ENCODE measurements around the gene FSIP1. TPM values are rescaled to one million over a fixed set of nuclear protein-coding genes. Genes with fewer than 3 reads are reported as not detected.

FSIP1 gene
- total RNA-seq, 1 donor from 2014 or later = 2.5 TPM

GRCh38 chr15:39574427-39574826 lies 208.2 kb downstream of the FSIP1 start:
- Histone ChIP-seq H3F3A (ENCODE audit: low read depth) (peaks cover 18% of the 10 kb centered on the region), H3K4me3 (no peak overlapping the region), H3K79me2 (ENCODE audit: low read depth) (no peaks in the 10 kb centered on the region), H3K27me3 (peaks cover 12% of the 10 kb centered on the region), H3K4me2 (no peak overlapping the region), H3K9ac (no peak overlapping the region), H3K27ac (no peak overlapping the region), H3K9me3 (ENCODE audit: low read depth) (no peaks in the 10 kb centered on the region), H3K4me1 (peaks cover 28% of the 10 kb centered on the region), H2AFZ (replicated peaks) (no peak overlapping the region), H4K20me1 (ENCODE audit: low read depth) (no peaks in the 10 kb centered on the region), H3K36me3 (no peaks in the 10 kb centered on the region)
- no peaks in the 10 kb centered on the region for H3K27me3 Mint-ChIP-seq (ENCODE audit: insufficient read depth, low read depth)
- no peak overlapping the region for H3K4me3 Mint-ChIP-seq
- no peak overlapping the region for H3K27ac Mint-ChIP-seq
- TF ChIP-seq CTCF (IDR thresholded peaks at IDR 0.05) = no peak
- TF ChIP-seq EZH2phosphoT487 (IDR thresholded peaks at IDR 0.05) = no peak
- no peak for TF ChIP-seq EZH2 (IDR thresholded peaks at IDR 0.05)
- H3K9me3 Mint-ChIP-seq = peaks cover 5% of the 10 kb centered on the region
- H3K36me3 Mint-ChIP-seq = peaks cover 2% of the 10 kb centered on the region
- peaks cover 15% of the 10 kb centered on the region for H3K4me1 Mint-ChIP-seq
- DNase-seq (ENCODE audit: low spot score) = no peak

GRCh38 chr15:39573844-39574243 lies 208.8 kb downstream of the FSIP1 start:
- Histone ChIP-seq H3F3A (ENCODE audit: low read depth) (peaks cover 18% of the 10 kb centered on the region), H3K27me3 (peaks cover 6% of the 10 kb centered on the region), H3K4me1 (peaks cover 22% of the 10 kb centered on the region), H3K9ac (no peak overlapping the region), H3K4me2 (no peak overlapping the region), H2AFZ (replicated peaks) (no peak overlapping the region), H3K79me2 (ENCODE audit: low read depth) (no peaks in the 10 kb centered on the region), H3K36me3 (no peaks in the 10 kb centered on the region), H3K27ac (no peak overlapping the region), H3K9me3 (ENCODE audit: low read depth) (no peaks in the 10 kb centered on the region), H3K4me3 (no peak overlapping the region), H4K20me1 (ENCODE audit: low read depth) (no peaks in the 10 kb centered on the region)
- no peaks in the 10 kb centered on the region for H3K27me3 Mint-ChIP-seq (ENCODE audit: insufficient read depth, low read depth)
- peaks cover 5% of the 10 kb centered on the region for H3K9me3 Mint-ChIP-seq
- DNase-seq (ENCODE audit: low spot score) = no peak
- TF ChIP-seq EZH2phosphoT487 (IDR thresholded peaks at IDR 0.05) (no peak), EZH2 (IDR thresholded peaks at IDR 0.05) (no peak)
- H3K4me1 Mint-ChIP-seq = peaks cover 9% of the 10 kb centered on the region
- no peak overlapping the region for H3K27ac Mint-ChIP-seq
- peaks cover 2% of the 10 kb centered on the region for H3K36me3 Mint-ChIP-seq
- H3K4me3 Mint-ChIP-seq = no peak overlapping the region

- Histone ChIP-seq H3K9me3 (ENCODE audit: low read depth) (no peaks in the 10 kb centered on the region), H3K4me3 (no peak overlapping the region), H3F3A (ENCODE audit: low read depth) (peaks cover 18% of the 10 kb centered on the region), H3K27ac (no peak overlapping the region), H2AFZ (replicated peaks) (no peak overlapping the region), H3K4me1 (peaks cover 22% of the 10 kb centered on the region), H3K27me3 (peaks cover under 1% of the 10 kb centered on the region), H3K4me2 (no peak overlapping the region), H3K9ac (no peak overlapping the region), H4K20me1 (ENCODE audit: low read depth) (no peaks in the 10 kb centered on the region), H3K79me2 (ENCODE audit: low read depth) (no peaks in the 10 kb centered on the region), H3K36me3 (no peaks in the 10 kb centered on the region)
- H3K36me3 Mint-ChIP-seq = peaks cover 2% of the 10 kb centered on the region
- no peak for TF ChIP-seq EZH2 (IDR thresholded peaks at IDR 0.05)
- no peak for TF ChIP-seq EZH2phosphoT487 (IDR thresholded peaks at IDR 0.05)
- TF ChIP-seq CTCF (IDR thresholded peaks at IDR 0.05) = no peak
- DNase-seq (ENCODE audit: low spot score) = no peak
- peaks cover 5% of the 10 kb centered on the region for H3K9me3 Mint-ChIP-seq
- H3K4me1 Mint-ChIP-seq = peaks cover 8% of the 10 kb centered on the region
- no peak overlapping the region for H3K4me3 Mint-ChIP-seq
- H3K27me3 Mint-ChIP-seq (ENCODE audit: insufficient read depth, low read depth) = no peaks in the 10 kb centered on the region
- no peak overlapping the region for H3K27ac Mint-ChIP-seq
These were observed 209.4 kb downstream of the FSIP1 start for GRCh38 chr15:39573287-39573686.

- no peaks in the 10 kb centered on the region for H3K27me3 ChIP-seq
- no peaks in the 10 kb centered on the region for H3K36me3 ChIP-seq
- H3K4me1 ChIP-seq = peaks cover 13% of the 10 kb centered on the region
- Mint-ChIP-seq H3K4me3 (no peak overlapping the region), H3K27ac (no peak overlapping the region), H3K9me3 (no peaks in the 10 kb centered on the region), H3K36me3 (no peaks in the 10 kb centered on the region), H3K4me1 (peaks cover 6% of the 10 kb centered on the region), H3K27me3 (ENCODE audit: insufficient read depth, low read depth) (peaks cover 4% of the 10 kb centered on the region)
- H3K4me3 ChIP-seq = no peak overlapping the region
- DNase-seq (ENCODE audit: low spot score) = no peak
- no peaks in the 10 kb centered on the region for H4K20me1 ChIP-seq (ENCODE audit: low read depth)
- H2AFZ ChIP-seq (replicated peaks) = no peak overlapping the region
- H3K4me2 ChIP-seq = no peak overlapping the region
- no peaks in the 10 kb centered on the region for H3K9me3 ChIP-seq (ENCODE audit: low read depth)
- no peak for TF ChIP-seq CTCF (IDR thresholded peaks at IDR 0.05)
- no peak for TF ChIP-seq EZH2 (IDR thresholded peaks at IDR 0.05)
- no peak for TF ChIP-seq EZH2phosphoT487 (IDR thresholded peaks at IDR 0.05)
- no peaks in the 10 kb centered on the region for H3K79me2 ChIP-seq (ENCODE audit: low read depth)
- no peak overlapping the region for H3K9ac ChIP-seq
- H3K27ac ChIP-seq = no peak overlapping the region
- peaks cover 12% of the 10 kb centered on the region for H3F3A ChIP-seq (ENCODE audit: low read depth)
These were observed 216.8 kb downstream of the FSIP1 start for GRCh38 chr15:39565851-39566250.

Data from neural progenitor cell (in vitro differentiated cells).